Measurements from ENCODE around the gene ADAM12. TPM values are rescaled to one million over a fixed set of nuclear protein-coding genes. Genes with fewer than 3 reads are reported as not detected.

Gene ADAM12
- total RNA-seq, 3 donors from 2014 or later (not counting 1 experiment from before 2014, with no cell fraction given), result 1.6 to 1.9 (median 1.8) TPM

DNA sequence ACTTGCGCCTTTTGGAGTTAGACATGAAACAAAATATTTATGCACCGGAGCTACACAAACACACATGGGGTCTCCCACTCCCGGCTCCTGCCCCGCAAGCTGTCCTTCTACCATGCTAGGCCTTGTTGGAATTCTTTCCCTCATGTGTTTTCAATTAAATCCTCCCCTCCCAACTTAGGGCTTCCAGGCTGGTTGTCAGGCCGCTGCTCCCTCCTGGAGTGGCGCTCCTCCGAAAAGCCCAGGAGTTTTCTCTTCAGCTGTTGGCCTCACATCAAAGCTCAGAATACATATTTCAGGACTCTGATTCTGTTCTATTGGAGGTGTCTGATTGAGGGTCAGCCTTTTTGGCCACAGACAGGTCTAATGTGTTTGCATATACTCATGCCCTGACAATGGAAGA lies 378.6 kb downstream of the ADAM12 start:
- intact Hi-C loops (cut with micrococcal nuclease), result no loop called here
- Histone ChIP-seq H3K36me3 (ENCODE audit: control insufficient read depth, insufficient read depth, low read length) (no peaks in the 10 kb centered on the region), H3K27me3 (ENCODE audit: control insufficient read depth, insufficient read depth, low read length) (no peaks in the 10 kb centered on the region), H3K4me1 (ENCODE audit: control insufficient read depth, insufficient read depth, low read length) (peaks cover 20% of the 10 kb centered on the region), H3K27ac (ENCODE audit: low read length) (no peak overlapping the region), H3K9me3 (ENCODE audit: control insufficient read depth, insufficient read depth, low read length) (no peaks in the 10 kb centered on the region), H3K4me3 (ENCODE audit: low read length) (no peak overlapping the region)
- Mint-ChIP-seq H3K27ac (peak overlapping the region in 1 of 2 donors; percentile 99), H3K27me3 (ENCODE audit: low read depth in 2 of 2) (no peaks in the 10 kb centered on the region), H3K36me3 (no peaks in the 10 kb centered on the region), H3K4me3 (no peak overlapping the region), H3K9me3 (no peaks in the 10 kb centered on the region), H3K4me1 (peaks cover 40 to 64% of the 10 kb centered on the region in 2 donors)
- DNase-seq, result no peak
- WGBS (ENCODE audit: insufficient coverage), result 96% methylated on average over 7 of the region's 7 CpGs
- TF ChIP-seq, protein P1, sequence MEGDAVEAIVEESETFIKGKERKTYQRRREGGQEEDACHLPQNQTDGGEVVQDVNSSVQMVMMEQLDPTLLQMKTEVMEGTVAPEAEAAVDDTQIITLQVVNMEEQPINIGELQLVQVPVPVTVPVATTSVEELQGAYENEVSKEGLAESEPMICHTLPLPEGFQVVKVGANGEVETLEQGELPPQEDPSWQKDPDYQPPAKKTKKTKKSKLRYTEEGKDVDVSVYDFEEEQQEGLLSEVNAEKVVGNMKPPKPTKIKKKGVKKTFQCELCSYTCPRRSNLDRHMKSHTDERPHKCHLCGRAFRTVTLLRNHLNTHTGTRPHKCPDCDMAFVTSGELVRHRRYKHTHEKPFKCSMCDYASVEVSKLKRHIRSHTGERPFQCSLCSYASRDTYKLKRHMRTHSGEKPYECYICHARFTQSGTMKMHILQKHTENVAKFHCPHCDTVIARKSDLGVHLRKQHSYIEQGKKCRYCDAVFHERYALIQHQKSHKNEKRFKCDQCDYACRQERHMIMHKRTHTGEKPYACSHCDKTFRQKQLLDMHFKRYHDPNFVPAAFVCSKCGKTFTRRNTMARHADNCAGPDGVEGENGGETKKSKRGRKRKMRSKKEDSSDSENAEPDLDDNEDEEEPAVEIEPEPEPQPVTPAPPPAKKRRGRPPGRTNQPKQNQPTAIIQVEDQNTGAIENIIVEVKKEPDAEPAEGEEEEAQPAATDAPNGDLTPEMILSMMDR (IDR thresholded peaks at IDR 0.05), result no peak
- ATAC-seq, result no peak

DNA sequence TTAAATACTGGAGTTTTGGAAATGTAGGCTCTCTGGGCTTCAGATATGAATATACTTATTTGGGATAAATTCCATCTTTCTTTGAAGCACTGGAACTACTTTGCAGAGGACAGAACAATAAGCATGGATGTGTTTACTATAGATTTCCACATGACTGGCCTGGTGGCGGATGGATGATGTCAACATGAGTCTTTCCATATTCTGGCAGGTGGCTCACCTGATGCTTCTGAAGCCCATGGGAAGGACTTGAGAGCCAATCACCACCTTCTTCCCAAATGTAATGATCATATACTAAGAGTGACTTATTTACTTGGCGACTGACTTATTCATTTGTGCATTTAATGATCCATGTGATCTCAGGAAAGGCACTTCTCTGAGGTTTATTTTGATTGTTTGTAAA lies 381.4 kb downstream of the ADAM12 start:
- Mint-ChIP-seq H3K36me3 (no peaks in the 10 kb centered on the region), H3K27me3 (ENCODE audit: low read depth in 2 of 2) (no peaks in the 10 kb centered on the region), H3K4me1 (peaks cover 16 to 39% of the 10 kb centered on the region in 2 donors), H3K27ac (no peak overlapping the region), H3K9me3 (no peaks in the 10 kb centered on the region), H3K4me3 (no peak overlapping the region)
- no peak for ATAC-seq
- intact Hi-C loops (cut with micrococcal nuclease), result no loop called here
- peaks cover 6% of the 10 kb centered on the region for H3K4me1 ChIP-seq (ENCODE audit: control insufficient read depth, insufficient read depth, low read length)
- H3K27me3 ChIP-seq (ENCODE audit: control insufficient read depth, insufficient read depth, low read length), result no peaks in the 10 kb centered on the region
- TF ChIP-seq, protein P1 (IDR thresholded peaks at IDR 0.05), result no peak
- H3K9me3 ChIP-seq (ENCODE audit: control insufficient read depth, insufficient read depth, low read length), result no peaks in the 10 kb centered on the region
- no peaks in the 10 kb centered on the region for H3K36me3 ChIP-seq (ENCODE audit: control insufficient read depth, insufficient read depth, low read length)
- DNase-seq, result no peak
- no peak overlapping the region for H3K4me3 ChIP-seq (ENCODE audit: low read length)
- no peak overlapping the region for H3K27ac ChIP-seq (ENCODE audit: low read length)
- WGBS (ENCODE audit: insufficient coverage), result 100% methylated on average over 1 of the region's 2 CpGs

DNA sequence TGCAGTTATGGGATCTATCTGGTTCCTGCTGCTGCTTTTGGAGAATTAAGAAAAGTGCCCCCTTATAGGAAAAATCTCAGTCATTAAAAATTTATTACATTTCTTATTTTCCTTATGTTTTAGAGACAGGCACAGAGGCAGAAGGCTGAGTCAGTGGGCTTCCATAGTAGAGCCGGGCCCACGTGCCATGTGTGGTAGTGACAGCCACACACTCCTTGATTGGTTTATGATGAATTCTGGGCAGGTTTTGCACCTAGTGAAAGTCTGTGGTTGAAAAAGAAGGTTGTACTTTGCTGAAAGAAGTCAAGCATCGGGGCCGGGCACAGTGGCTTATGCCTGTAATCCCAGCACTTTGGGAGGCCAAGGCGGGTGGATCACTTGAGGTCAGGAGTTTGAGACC lies 382.0 kb downstream of the ADAM12 start:
- peaks cover 10 to 34% of the 10 kb centered on the region in 2 donors for H3K4me1 Mint-ChIP-seq
- no peaks in the 10 kb centered on the region for H3K36me3 Mint-ChIP-seq
- Histone ChIP-seq H3K9me3 (ENCODE audit: control insufficient read depth, insufficient read depth, low read length) (no peaks in the 10 kb centered on the region), H3K27ac (ENCODE audit: low read length) (no peak overlapping the region), H3K4me3 (ENCODE audit: low read length) (no peak overlapping the region), H3K36me3 (ENCODE audit: control insufficient read depth, insufficient read depth, low read length) (no peaks in the 10 kb centered on the region), H3K27me3 (ENCODE audit: control insufficient read depth, insufficient read depth, low read length) (no peaks in the 10 kb centered on the region), H3K4me1 (ENCODE audit: control insufficient read depth, insufficient read depth, low read length) (peaks cover under 1% of the 10 kb centered on the region)
- WGBS (ENCODE audit: insufficient coverage), result 72% methylated on average over 4 of the region's 5 CpGs
- TF ChIP-seq, protein P1 (IDR thresholded peaks at IDR 0.05), result no peak
- H3K4me3 Mint-ChIP-seq, result no peak overlapping the region
- DNase-seq (no peak), ATAC-seq (peak in 2 of 3 donors; percentile 69 to 72)
- intact Hi-C loops (cut with micrococcal nuclease), result no loop called here
- H3K27me3 Mint-ChIP-seq (ENCODE audit: low read depth in 2 of 2), result no peaks in the 10 kb centered on the region
- no peaks in the 10 kb centered on the region for H3K9me3 Mint-ChIP-seq
- peak overlapping the region in 1 of 2 donors; percentile 47 for H3K27ac Mint-ChIP-seq

DNA sequence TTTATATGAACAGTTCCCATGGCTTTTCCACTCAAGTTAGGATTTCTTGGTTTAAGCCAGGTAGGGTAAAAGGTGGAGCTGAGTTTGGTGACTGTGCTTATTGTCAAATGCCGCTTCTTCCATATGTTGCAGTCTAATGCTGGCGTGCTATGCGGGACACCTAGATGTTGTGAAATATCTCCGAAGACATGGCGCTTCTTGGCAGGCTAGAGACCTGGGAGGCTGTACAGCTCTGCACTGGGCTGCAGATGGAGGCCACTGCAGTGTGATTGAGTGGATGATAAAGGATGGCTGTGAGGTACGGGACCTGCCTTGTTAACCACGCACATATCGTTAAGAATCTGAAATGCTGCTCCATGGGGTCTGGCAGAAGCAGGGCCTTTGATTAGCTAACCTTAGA lies 383.5 kb downstream of the ADAM12 start:
- TF ChIP-seq, protein P1 (IDR thresholded peaks at IDR 0.05), result no peak
- no peak overlapping the region for H3K4me3 ChIP-seq (ENCODE audit: low read length)
- H3K27ac ChIP-seq (ENCODE audit: low read length), result no peak overlapping the region
- no peaks in the 10 kb centered on the region for H3K9me3 ChIP-seq (ENCODE audit: control insufficient read depth, insufficient read depth, low read length)
- intact Hi-C loops (cut with micrococcal nuclease), result no loop called here
- Mint-ChIP-seq H3K4me1 (peaks cover 16 to 31% of the 10 kb centered on the region in 2 donors), H3K36me3 (peaks cover 3% of the 10 kb centered on the region), H3K27me3 (ENCODE audit: low read depth in 2 of 2) (no peaks in the 10 kb centered on the region), H3K27ac (no peak overlapping the region), H3K4me3 (no peak overlapping the region), H3K9me3 (no peaks in the 10 kb centered on the region)
- H3K4me1 ChIP-seq (ENCODE audit: control insufficient read depth, insufficient read depth, low read length), result no peaks in the 10 kb centered on the region
- DNase-seq (no peak), ATAC-seq (no peak)
- H3K36me3 ChIP-seq (ENCODE audit: control insufficient read depth, insufficient read depth, low read length), result no peaks in the 10 kb centered on the region
- no peaks in the 10 kb centered on the region for H3K27me3 ChIP-seq (ENCODE audit: control insufficient read depth, insufficient read depth, low read length)
- 79% methylated on average over 8 of the region's 8 CpGs for WGBS (ENCODE audit: insufficient coverage)
